Endometrial microvascular endothelial cells (primary cell): Measurements from ENCODE around the gene BOD1L1. TPM values are rescaled to one million over a fixed set of nuclear protein-coding genes. Genes with fewer than 3 reads are reported as not detected.

Source experiments
- in situ Hi-C: cut with HindIII; loops from 2 replicates; pipeline ENCODE4 v1.10.0; 2017; ENCODE audit warnings: low sequenced_read_pairs, low pct_unique_long_range_greater_than_20kb; ENCODE audit errors: inconsistent ontology term
- total RNA-seq: library from RNA; depleted of rRNA; stranded (reverse); fragments of >200 nt; gene quantifications from one replicate; pipeline ENCODE4 v1.2.3, GENCODE V29; 2015; ENCODE audit errors: inconsistent ontology term

BOD1L1 gene
- total RNA-seq, 1 donor from 2014 or later: 6.8 TPM

GRCh38 chr4:13627178-13627605 is 333 bp downstream of the BOD1L1 start:
- in situ Hi-C loops: no loop called here

DNA sequence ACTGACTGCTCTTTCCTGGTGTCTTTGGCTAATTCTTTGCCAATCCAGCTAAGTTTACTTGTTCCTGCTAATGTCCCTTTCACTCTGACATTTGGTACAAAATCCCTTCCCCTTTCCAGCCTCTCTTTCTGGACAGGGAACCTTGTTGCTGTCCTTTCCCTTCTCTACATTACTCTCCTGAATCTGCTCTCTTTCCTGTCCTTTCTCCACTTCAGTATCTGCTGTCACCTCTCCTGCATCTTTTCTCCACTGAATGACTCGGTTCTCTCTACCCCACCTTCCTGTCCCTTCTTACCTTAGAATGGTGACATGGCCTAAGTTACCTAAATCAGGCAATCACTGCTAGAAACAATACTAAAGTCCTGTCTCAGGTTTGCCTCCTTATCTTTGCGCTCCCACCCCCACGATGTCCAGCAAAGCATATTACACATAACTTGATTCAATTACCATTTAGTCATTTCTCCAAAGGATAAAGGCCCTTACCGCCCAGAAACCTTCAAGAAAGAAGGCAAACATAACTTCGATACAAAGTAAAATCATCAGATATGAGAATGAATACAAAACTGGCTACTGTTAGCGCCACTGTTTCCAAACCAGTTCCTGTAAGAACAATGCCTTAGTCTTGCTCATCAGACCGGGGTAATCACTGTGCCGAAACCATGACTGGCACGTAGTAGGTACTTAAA is 890 bp downstream of the BOD1L1 start:
- in situ Hi-C loops: no loop called here

- in situ Hi-C loops: no loop called here
These were observed 9.2 kb downstream of the BOD1L1 start for GRCh38 chr4:13618212-13618806.

GRCh38 chr4:13617801-13618200 is 9.7 kb downstream of the BOD1L1 start:
- in situ Hi-C loops: no loop called here

DNA sequence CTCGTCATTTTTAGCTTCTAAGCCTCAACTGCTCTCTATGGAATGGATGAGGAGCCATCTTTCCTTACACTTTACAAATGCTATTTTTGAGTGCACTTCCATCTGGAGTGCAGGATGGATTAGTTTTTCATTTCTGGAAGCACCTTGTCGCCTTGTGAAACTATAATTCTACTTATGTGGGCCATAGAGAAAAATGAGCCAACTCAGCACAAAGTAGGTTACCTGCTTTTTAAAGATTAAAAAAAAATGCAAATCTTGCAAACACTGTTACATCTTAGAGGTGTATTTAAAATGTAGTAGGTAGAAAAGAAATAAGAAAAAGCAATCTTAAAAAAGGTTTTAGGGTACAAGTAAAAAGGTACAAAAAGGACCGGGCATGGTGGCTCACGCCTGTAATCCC is 10.9 kb downstream of the BOD1L1 start:
- in situ Hi-C loops: no loop called here

- in situ Hi-C loops: no loop called here
These were observed 12.4 kb downstream of the BOD1L1 start for GRCh38 chr4:13615161-13615560.

DNA sequence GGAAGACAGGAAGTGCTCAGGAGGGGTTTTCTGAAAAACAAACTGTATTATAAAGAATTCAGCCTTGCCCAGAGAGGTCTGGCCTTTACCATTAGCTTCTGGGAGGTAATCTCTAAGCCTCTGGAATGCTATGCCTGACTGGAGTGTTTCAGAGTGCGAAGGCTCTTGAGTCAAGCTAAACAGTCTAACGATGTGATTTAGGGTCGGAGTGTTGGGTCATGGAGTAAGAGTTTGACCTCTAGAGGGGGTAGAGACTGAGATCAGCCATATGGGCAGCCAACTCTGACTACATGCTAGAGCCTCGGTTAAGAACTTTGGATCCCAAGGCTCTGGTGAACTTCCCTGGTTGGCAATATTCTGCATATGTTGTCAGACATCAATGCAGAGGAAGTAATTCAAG is 15.0 kb downstream of the BOD1L1 start:
- in situ Hi-C loops: no loop called here

GRCh38 chr4:13611283-13611842 is 16.2 kb downstream of the BOD1L1 start:
- in situ Hi-C loops: no loop called here

DNA sequence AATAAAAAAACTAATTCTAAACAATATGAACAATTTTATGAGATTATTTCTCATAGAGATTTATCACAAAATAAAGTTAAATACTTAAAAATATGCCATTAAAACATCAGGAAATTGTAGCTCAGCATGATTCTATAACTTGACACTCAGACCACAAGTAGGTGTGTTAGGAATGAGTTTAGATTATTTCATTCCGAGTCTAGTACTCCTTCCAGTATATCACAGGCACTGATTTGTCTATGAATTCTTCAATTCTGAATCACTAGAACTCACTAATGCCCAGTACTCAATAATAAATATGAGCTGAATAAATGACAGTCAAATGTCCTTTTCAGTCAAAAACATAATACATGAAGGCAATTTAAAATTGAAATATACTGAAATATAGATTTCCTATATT is 22.2 kb downstream of the BOD1L1 start:
- in situ Hi-C loops: no loop called here

GRCh38 chr4:13601848-13602247 is 25.7 kb downstream of the BOD1L1 start:
- in situ Hi-C loops: no loop called here

DNA sequence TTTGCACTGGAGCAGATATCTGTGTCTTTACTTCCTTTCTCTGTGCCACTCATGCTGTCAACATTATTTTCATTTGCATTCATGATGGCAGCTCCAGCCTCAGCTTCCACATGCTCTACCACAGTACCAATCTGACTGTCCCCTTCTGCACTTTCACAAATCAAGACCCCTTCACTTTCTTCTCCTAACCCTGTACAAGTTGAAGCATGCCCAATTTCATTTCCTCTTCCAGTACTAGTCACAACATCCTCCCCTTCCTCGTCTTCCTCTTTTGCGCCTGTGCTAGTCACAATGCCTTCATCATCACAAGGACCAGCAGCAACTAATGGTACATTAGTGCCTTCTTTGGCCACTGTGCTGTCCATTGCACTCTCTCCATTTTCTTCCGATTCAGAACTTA is 26.5 kb downstream of the BOD1L1 start:
- in situ Hi-C loops: no loop called here

- in situ Hi-C loops: no loop called here
These were observed 28.4 kb downstream of the BOD1L1 start for GRCh38 chr4:13599159-13599558.

DNA sequence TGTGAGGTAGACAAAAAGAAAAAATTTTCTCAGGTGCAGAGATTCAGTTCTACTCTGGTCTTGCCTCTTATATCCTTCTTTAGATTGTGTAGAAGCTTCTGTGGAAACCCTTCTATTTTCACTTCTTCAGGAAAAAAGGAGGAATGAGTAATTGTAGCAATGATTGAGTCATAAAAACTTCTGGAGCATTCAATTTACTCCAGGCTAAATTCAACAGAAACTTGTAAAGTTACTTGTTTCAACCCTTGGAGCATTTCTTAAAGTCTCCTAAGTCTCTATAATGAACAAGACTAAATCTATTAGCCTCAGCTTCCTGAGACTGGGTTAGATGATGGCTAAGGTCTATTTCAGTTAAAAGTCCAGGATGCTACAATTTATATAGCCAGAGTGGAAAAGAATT is 29.9 kb downstream of the BOD1L1 start:
- in situ Hi-C loops: no loop called here

GRCh38 chr4:13597141-13597540 is 30.4 kb downstream of the BOD1L1 start:
- in situ Hi-C loops: no loop called here

DNA sequence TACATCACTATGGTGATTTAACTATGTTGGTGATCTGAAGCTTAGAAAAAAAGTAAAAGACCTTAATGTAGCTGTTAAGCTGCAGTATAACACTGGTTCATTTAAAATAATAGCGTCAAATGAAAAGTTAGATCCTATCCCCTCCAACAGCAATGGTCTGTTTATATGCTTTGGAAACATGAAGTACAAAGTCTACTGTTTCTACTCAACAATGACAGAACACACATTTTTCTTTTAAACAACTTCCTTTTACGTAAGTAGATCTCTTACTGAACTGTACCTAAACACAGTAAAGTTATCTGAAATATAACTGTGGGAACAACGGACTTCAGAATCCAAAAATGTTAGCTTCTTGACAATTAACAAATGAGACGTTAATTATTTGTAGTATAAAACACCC is 35.3 kb downstream of the BOD1L1 start:
- in situ Hi-C loops: no loop called here

- in situ Hi-C loops: no loop called here
These were observed 36.8 kb downstream of the BOD1L1 start for GRCh38 chr4:13590766-13591165.

- in situ Hi-C loops: no loop called here
These were observed 38.6 kb downstream of the BOD1L1 start for GRCh38 chr4:13588954-13589353.

DNA sequence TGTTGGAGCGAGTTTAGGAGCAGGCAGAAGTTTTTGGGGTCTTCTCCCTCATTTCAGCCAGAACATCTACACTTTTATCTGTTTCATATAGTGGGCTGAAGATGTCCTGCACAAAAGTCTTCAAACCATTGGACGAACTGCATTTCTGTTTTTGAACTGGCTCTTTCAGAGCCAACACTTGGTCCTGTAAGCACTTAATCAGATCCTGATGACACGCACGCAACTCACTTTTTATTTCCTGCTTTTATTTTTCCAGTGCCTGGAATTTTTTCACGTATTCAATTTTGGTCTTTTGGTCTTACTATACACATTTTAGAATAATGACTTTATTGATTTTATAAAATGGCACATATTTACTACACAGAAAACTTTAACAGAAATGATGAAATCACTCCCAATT is 43.0 kb downstream of the BOD1L1 start:
- in situ Hi-C loops: no loop called here

DNA sequence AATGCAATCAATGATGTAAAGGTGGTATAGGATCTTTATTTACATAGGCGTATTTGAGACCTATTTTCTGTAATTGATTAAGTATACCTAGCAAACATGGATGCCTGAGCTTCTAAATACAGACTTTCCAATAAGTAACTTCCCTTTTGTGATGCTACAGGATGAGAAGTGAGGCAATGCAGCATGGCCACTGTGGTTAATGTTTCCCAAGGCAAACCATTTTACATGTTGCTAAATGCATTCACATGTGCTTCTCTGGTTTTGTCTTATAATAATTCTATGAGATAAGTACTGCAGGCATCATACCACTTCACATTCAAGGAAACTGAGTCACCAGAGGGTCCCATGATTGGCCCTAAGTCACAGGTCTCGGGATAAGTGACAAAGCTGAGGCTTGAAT is 47.5 kb downstream of the BOD1L1 start:
- in situ Hi-C loops: no loop called here

GRCh38 chr4:13577660-13578059 is 49.9 kb downstream of the BOD1L1 start:
- in situ Hi-C loops: no loop called here

DNA sequence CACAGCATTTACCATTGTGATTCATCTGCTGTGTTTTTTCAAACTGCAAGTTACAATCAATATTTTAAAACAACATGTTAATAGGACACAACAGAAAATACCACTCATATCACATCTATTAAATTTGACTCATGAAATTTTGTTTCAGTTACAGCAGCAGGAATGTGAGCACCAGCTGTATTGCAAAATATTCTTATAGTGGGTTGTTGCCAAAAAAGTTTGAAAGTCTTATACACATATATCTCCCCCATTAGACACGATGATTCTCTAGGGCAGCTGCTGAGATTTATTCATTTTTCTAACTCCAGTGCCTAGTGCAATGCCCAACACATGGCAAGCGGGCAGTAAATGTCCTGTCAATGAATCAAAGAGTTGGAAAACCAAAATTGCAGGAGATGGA is 56.6 kb downstream of the BOD1L1 start:
- in situ Hi-C loops: no loop called here
